HepG2 (cell line): Measurements from ENCODE around the gene FJX1. TPM values are rescaled to one million over a fixed set of nuclear protein-coding genes. Genes with fewer than 3 reads are reported as not detected.

Experiments
- ATAC-seq: fragments of 200-7000 bp; cut with Tn5 transposase; 3 replicates; pipeline ENCODE4 v1.9.1; 2020; ENCODE audit warnings: mild to moderate bottlenecking, moderate library complexity
- BruUV-seq: library from RNA; stranded (reverse); fragments of 400-500 nt; replicated peaks from 2 replicates; lab custom pipeline; 2021; lab: Mats Ljungman, UMichigan
- CTCF ChIA-PET: fragments of 300-600 bp; formaldehyde crosslinking; extraction: SDS; loops from one replicate; lab custom pipeline; 2021; ENCODE audit warnings: low total read pairs, inconsistent platforms, low intra/inter-chr PET ratio; lab: Yijun Ruan, JAX
- POLR2A ChIA-PET: fragments of 350-600 bp; sonication (Branson Sonifier 250); formaldehyde crosslinking; loops from one replicate; lab custom pipeline; 2020; ENCODE audit warnings: antibody characterized with exemption, inconsistent platforms; lab: Yijun Ruan, JAX
- DNase-seq: peaks from one replicate; pipeline ENCODE4 v3.0.0-alpha.2; 2015; ENCODE audit warnings: low spot score
- FAIRE-seq: peaks from 3 replicates; lab custom pipeline; 2011; peaks lifted over from hg19 to GRCh38; lab: Jason Lieb, UNC
- H2AFZ ChIP-seq: one replicate; pipeline ENCODE4 v1.6.1; 2011; ENCODE audit warnings: low read length, inconsistent platforms
- H3K27ac ChIP-seq: fragments of 300-600 bp; 3 replicates; pipeline ENCODE4 v1.8.0; 2011; ENCODE audit warnings: mixed run types, mild to moderate bottlenecking, mixed read lengths, low read length, inconsistent platforms; ENCODE audit not compliant: insufficient read depth; ENCODE audit errors: extremely low read length
- H3K27me3 ChIP-seq, 2 experiments: fragments of 200-600 bp in 1 of 2; 2 replicates in 1 of 2; 3 replicates in 1 of 2; pipeline versions ENCODE4 v1.6.0 to v1.8.0; 2011; ENCODE audit warnings: low read length in 2 of 2, mild to moderate bottlenecking in 2 of 2, moderate library complexity in 2 of 2, inconsistent platforms in 1 of 2; ENCODE audit not compliant: insufficient read depth in 2 of 2, control insufficient read depth in 1 of 2
- H3K36me3 ChIP-seq, 2 experiments: fragments of 200-600 bp in 1 of 2; replicated peaks in 1 of 2; 2 replicates in 1 of 2; 3 replicates in 1 of 2; pipeline versions ENCODE4 v1.5.1 to v1.8.0; 2011; ENCODE audit warnings: low read length in 2 of 2, inconsistent platforms in 1 of 2; ENCODE audit not compliant: insufficient read depth in 2 of 2, control insufficient read depth in 1 of 2
- H3K4me1 ChIP-seq: 2 replicates; pipeline ENCODE4 v1.5.1; 2012; ENCODE audit warnings: low read length, inconsistent platforms; ENCODE audit not compliant: insufficient read depth
- H3K4me2 ChIP-seq: 2 replicates; pipeline ENCODE4 v1.6.0; 2011; ENCODE audit warnings: low read depth, low read length, inconsistent platforms
- H3K4me3 ChIP-seq, 3 experiments: fragments of 200-600 bp in 1 of 3; sonication (generic), shearing (Covaris generic) in 1 of 3; replicated peaks in 1 of 3; 2 replicates each; pipeline ENCODE4 v1.5.1; 2011 to 2016; ENCODE audit warnings: low read length in 3 of 3, inconsistent platforms in 2 of 3, low read depth in 2 of 3, mild to moderate bottlenecking in 2 of 3, control low read depth in 1 of 3, mixed read lengths in 1 of 3; ENCODE audit not compliant: insufficient read depth in 1 of 3
- H3K79me2 ChIP-seq: one replicate; pipeline ENCODE4 v1.6.1; 2011; ENCODE audit warnings: low read length, inconsistent platforms; ENCODE audit not compliant: insufficient read depth
- H3K9ac ChIP-seq: 2 replicates; pipeline ENCODE4 v1.6.0; 2011; ENCODE audit warnings: mild to moderate bottlenecking, low read depth, low read length, inconsistent platforms; ENCODE audit not compliant: insufficient read depth
- H3K9me3 ChIP-seq: 2 replicates; pipeline ENCODE4 v1.5.1; 2012; ENCODE audit warnings: mild to moderate bottlenecking, low read length
- H4K20me1 ChIP-seq: 2 replicates; pipeline ENCODE4 v1.6.0; 2011; ENCODE audit warnings: inconsistent platforms, mild to moderate bottlenecking, low read length, moderate library complexity; ENCODE audit not compliant: insufficient read depth
- FOXP1 ChIP-seq, 2 experiments: fragments of 450-650 bp in 1 of 2; IDR thresholded peaks; 2 replicates each; pipeline ENCODE4 v1.6.1; 2017 to 2018; ENCODE audit warnings: antibody characterized with exemption in 1 of 2
- JUND ChIP-seq: sonication (generic); formaldehyde crosslinking; IDR thresholded peaks from 2 replicates; pipeline ENCODE4 v1.8.0; 2022; ENCODE audit warnings: mild to moderate bottlenecking, missing genetic modification reagents
- MZF1 ChIP-seq: sonication (generic); formaldehyde crosslinking; IDR thresholded peaks from 2 replicates; pipeline ENCODE4 v1.8.1; 2023; ENCODE audit warnings: mild to moderate bottlenecking, missing genetic modification reagents, borderline replicate concordance
- PLRG1 ChIP-seq: fragments of 450-650 bp; conservative IDR thresholded peaks from 2 replicates; pipeline ENCODE4 v1.6.1; 2016
- RARG ChIP-seq: sonication (generic); formaldehyde crosslinking; IDR thresholded peaks from 2 replicates; pipeline ENCODE4 v1.4.0; 2020; ENCODE audit warnings: low read depth, mild to moderate bottlenecking, missing genetic modification reagents
- RFX1 ChIP-seq: fragments of 450-650 bp; IDR thresholded peaks from 2 replicates; pipeline ENCODE4 v1.6.1; 2017
- TFAP4 ChIP-seq: sonication (generic); IDR thresholded peaks from 2 replicates; pipeline ENCODE4 v1.6.1; 2016; ENCODE audit warnings: low read depth, borderline replicate concordance
- TRIM24 ChIP-seq: sonication (generic); formaldehyde crosslinking; IDR thresholded peaks from 2 replicates; pipeline ENCODE4 v1.8.0; 2022; ENCODE audit warnings: mild to moderate bottlenecking, missing genetic modification reagents
- ZNF451 ChIP-seq: sonication (generic); formaldehyde crosslinking; IDR thresholded peaks from 2 replicates; pipeline ENCODE4 v1.5.0; 2020; ENCODE audit warnings: mild to moderate bottlenecking, missing genetic modification reagents
- ZNF460 ChIP-seq: sonication (generic); formaldehyde crosslinking; IDR thresholded peaks from 2 replicates; pipeline ENCODE4 v1.5.1; 2020; ENCODE audit warnings: missing genetic modification reagents, mild to moderate bottlenecking, borderline replicate concordance
- ZNF546 ChIP-seq: sonication (generic); formaldehyde crosslinking; conservative IDR thresholded peaks from 2 replicates; pipeline ENCODE4 v1.8.1; 2023; ENCODE audit warnings: mild to moderate bottlenecking, missing genetic modification reagents
- ZNF564 ChIP-seq: sonication (generic); formaldehyde crosslinking; IDR thresholded peaks from 2 replicates; pipeline ENCODE4 v1.8.1; 2023; ENCODE audit warnings: mild to moderate bottlenecking, missing genetic modification reagents
- ZNF607 ChIP-seq: sonication (generic); formaldehyde crosslinking; IDR thresholded peaks from 2 replicates; pipeline ENCODE4 v1.5.1; 2020; ENCODE audit warnings: missing genetic modification reagents, mild to moderate bottlenecking, borderline replicate concordance
- ZNF629 ChIP-seq: sonication (generic); formaldehyde crosslinking; conservative IDR thresholded peaks from 2 replicates; pipeline ENCODE4 v1.5.0; 2020; ENCODE audit warnings: missing genetic modification reagents
- ZNF816 ChIP-seq: sonication (generic); formaldehyde crosslinking; IDR thresholded peaks from 2 replicates; pipeline ENCODE4 v1.8.0; 2022; ENCODE audit warnings: missing genetic modification reagents, mild to moderate bottlenecking, borderline replicate concordance
- ZNF839 ChIP-seq: sonication (generic); formaldehyde crosslinking; IDR thresholded peaks from 2 replicates; pipeline ENCODE4 v1.4.0; 2020; ENCODE audit warnings: missing genetic modification reagents, mild to moderate bottlenecking, borderline replicate concordance
- ZNF883 ChIP-seq: sonication (generic); formaldehyde crosslinking; IDR thresholded peaks from 2 replicates; pipeline ENCODE4 v1.5.1; 2020; ENCODE audit warnings: mild to moderate bottlenecking, missing genetic modification reagents; ENCODE audit errors: not compliant biosample characterization
- WGBS: methylation state at CpG from one replicate; pipeline ENCODE4 v1.1.6; 2017; ENCODE audit warnings: low lambda C conversion rate; 5-methylcytosine and 5-hydroxymethylcytosine counted together
- in situ Hi-C: cut with HindIII; loops from 2 replicates; pipeline ENCODE4 v1.10.0; 2017; ENCODE audit warnings: low pct_unique_long_range_greater_than_20kb; ENCODE audit not compliant: extremely low pct_ligation_motif_present
- intact Hi-C: fragments of 100-400 bp; cut with micrococcal nuclease; formaldehyde crosslinking; loops from one replicate; pipeline ENCODE4 v1.10.0; 2022; ENCODE audit not compliant: unreplicated experiment
- polyA plus RNA-seq, 8 experiments: library from polyadenylated mRNA; depleted of rRNA in 3 of 8; stranded (reverse) in 7 of 8; unstranded in 1 of 8; fragments of >200 nt; fragmentation: Illumina TruSeq in 4 of 8; extraction: Trizol in 4 of 8; gene quantifications; 2 replicates each; pipeline versions ENCODE4 v1.2.1 to v1.2.3, GENCODE V29; 2011 to 2016; ENCODE audit warnings: low read depth in 4 of 8, missing spikeins in 1 of 8, mixed read lengths in 1 of 8; ENCODE audit not compliant: insufficient read depth in 1 of 8
- total RNA-seq, 5 experiments: library from RNA; depleted of rRNA; stranded (reverse); fragments of >200 nt; fragmentation: Illumina TruSeq; extraction: Trizol; gene quantifications; 2 replicates each; pipeline ENCODE4 v1.2.3, GENCODE V29; 2016; ENCODE audit warnings: low read depth in 1 of 5

Gene FJX1
- total and polyA plus RNA-seq, 2 of the 13 experiments (the other 11 are each of a cell fraction or from before 2014, with no cell fraction given) = 0.40 to 0.82 TPM

GRCh38 chr11:35583126-35583525 lies 35.1 kb upstream of the FJX1 start:
- CTCF ChIA-PET = no interaction called here
- Histone ChIP-seq H3K79me2 (no peaks in the 10 kb centered on the region), H3K9me3 (no peaks in the 10 kb centered on the region), H3K4me2 (no peak overlapping the region), H3K4me3 (no peak overlapping the region), H2AFZ (no peak overlapping the region), H4K20me1 (no peaks in the 10 kb centered on the region), H3K9ac (no peak overlapping the region), H3K27me3 (0 out of 5 replicates have a peak, but pooled peaks cover 0 to 7% of the 10 kb centered on the region in 2 experiments), H3K4me1 (peaks cover 16% of the 10 kb centered on the region; the same call in 1 of the 2 replicates), H3K27ac (no peak overlapping the region), H3K36me3 (no peaks in the 10 kb centered on the region)
- intact Hi-C loops = no loop called here
- BruUV-seq = no TSS peak
- DNase-seq (no peak), FAIRE-seq (no peak), ATAC-seq (no peak)
- WGBS = 0% methylated on average over 1 of the region's 1 CpG
- POLR2A ChIA-PET = no interaction called here
- no peak for TF ChIP-seq RFX1
- TF ChIP-seq TFAP4 = no peak
- TF ChIP-seq RARG = no peak
- TF ChIP-seq ZNF629 = no peak
- no peak for TF ChIP-seq ZNF460 (CRISPR knock-in tag)
- TF ChIP-seq TRIM24 (CRISPR knock-in tag) = no peak
- no peak for TF ChIP-seq ZNF607
- in situ Hi-C loops = no loop called here

GRCh38 chr11:35583843-35584242 lies 34.4 kb upstream of the FJX1 start:
- TF ChIP-seq ZNF451 (CRISPR knock-in tag) (no peak), ZNF883 (CRISPR knock-in tag) (no peak), MZF1 (CRISPR knock-in tag) (no peak), PLRG1 (no peak), JUND (CRISPR knock-in tag) (no peak), ZNF564 (CRISPR knock-in tag) (no peak), ZNF816 (CRISPR knock-in tag) (no peak), ZNF546 (CRISPR knock-in tag) (no peak), ZNF839 (CRISPR knock-in tag) (no peak), FOXP1 (IDR thresholded peaks at IDR 0.05) (no peak), FOXP1 (CRISPR knock-in tag; IDR thresholded peaks at IDR 0.05) (no peak)
- intact Hi-C loops (no loop called here), in situ Hi-C loops (no loop called here)
- H3K4me1 ChIP-seq = peaks cover 16% of the 10 kb centered on the region; the same call in 1 of the 2 replicates
- H3K27me3 ChIP-seq = peaks cover 0 to 7% of the 10 kb centered on the region in 2 experiments; a peak in 1 of 5 replicates
- BruUV-seq = no TSS peak
- DNase-seq (no peak), ATAC-seq (no peak), FAIRE-seq (no peak)
- ChIA-PET CTCF (no interaction called here), POLR2A (no interaction called here)
- no peaks in the 10 kb centered on the region for H3K79me2 ChIP-seq
- no peaks in the 10 kb centered on the region for H3K9me3 ChIP-seq
- no peak overlapping the region for H2AFZ ChIP-seq
- H3K4me3 ChIP-seq = no peak overlapping the region
- WGBS = 47% methylated on average over 1 of the region's 1 CpG
- no peak overlapping the region for H3K4me2 ChIP-seq
- no peak overlapping the region for H3K9ac ChIP-seq
- H4K20me1 ChIP-seq = no peaks in the 10 kb centered on the region
- H3K27ac ChIP-seq = no peak overlapping the region
- no peaks in the 10 kb centered on the region for H3K36me3 ChIP-seq
